ENCODE data around the gene MLLT6. TPM values are rescaled to one million over a fixed set of nuclear protein-coding genes. Genes with fewer than 3 reads are reported as not detected.

The MLLT6 gene
- total and polyA plus RNA-seq, 2 of the 4 experiments (the other 2 are of a cell fraction) = 7.2 to 21.2 TPM

DNA sequence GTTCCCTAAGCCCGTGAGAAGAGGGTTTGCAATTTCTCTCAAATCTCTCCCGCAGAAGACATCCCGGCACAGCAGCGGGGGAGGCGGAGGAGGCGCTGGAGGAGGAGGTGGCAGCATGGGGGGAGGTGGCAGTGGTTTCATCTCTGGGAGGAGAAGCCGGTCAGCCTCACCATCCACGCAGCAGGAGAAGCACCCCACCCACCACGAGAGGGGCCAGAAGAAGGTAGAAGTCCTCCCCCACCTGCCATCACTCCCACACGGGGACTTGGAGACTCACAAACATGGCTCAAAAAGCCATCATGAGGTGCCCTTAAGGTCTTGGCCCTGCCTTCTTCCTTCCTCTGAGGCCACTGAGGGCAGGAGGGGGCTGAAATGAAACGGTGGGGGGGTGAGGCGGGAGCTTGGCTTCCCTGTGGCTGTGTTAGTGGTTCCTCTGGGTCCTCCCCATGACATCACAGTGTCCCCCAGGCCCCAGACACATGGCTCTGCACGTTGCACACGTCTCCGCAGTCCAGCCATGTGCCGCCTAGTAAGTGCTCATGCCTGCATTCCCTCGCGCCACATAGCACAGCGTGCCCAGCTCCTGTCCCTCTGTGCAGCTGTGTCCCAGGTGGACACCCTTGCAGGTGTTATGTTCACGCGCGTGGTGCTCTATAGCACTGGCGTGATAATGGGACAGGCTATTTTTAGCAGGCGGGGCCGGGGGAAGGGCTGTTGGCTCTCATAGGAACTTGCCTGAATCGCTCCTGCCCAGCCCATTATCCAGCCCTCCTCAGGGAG, 6.9 kb downstream of the MLLT6 start:
- peaks cover 17% of the 10 kb centered on the region; the same call in 1 of the 2 replicates for H4K20me1 ChIP-seq (ENCODE audit: insufficient read depth, low read length)
- H3K4me2 ChIP-seq (ENCODE audit: low read depth, low read length) = no peak overlapping the region
- H3K23ac ChIP-seq (ENCODE audit: low read depth, low read length) = no peak overlapping the region
- dilution Hi-C loops (cut with HindIII; ENCODE audit: low sequenced_read_pairs, unreplicated experiment) = no loop called here
- no peak overlapping the region for H3K4me3 ChIP-seq (ENCODE audit: insufficient read depth, low read depth, low read length)
- no peak overlapping the region for H4K91ac ChIP-seq (ENCODE audit: insufficient read depth, low read depth, low read length)
- H2BK120ac ChIP-seq (ENCODE audit: low read depth, low read length) = no peak overlapping the region
- peaks cover 12 to 32% of the 10 kb centered on the region in 2 experiments; a peak in 3 of 4 replicates for H3K79me1 ChIP-seq (ENCODE audit: low read depth in 1 of 2, low read length in 2 of 2)
- no peak overlapping the region for H4K5ac ChIP-seq (ENCODE audit: low read depth, low read length)
- no peak overlapping the region for H3K27ac ChIP-seq (ENCODE audit: insufficient read depth, low read length)
- no peak overlapping the region for H3K14ac ChIP-seq (replicated peaks; ENCODE audit: low read depth, low read length)
- H3K4me1 ChIP-seq (ENCODE audit: control insufficient read depth, insufficient read depth, low read length) = no peaks in the 10 kb centered on the region
- H2BK15ac ChIP-seq (ENCODE audit: low read depth, low read length) = no peak overlapping the region
- no peak overlapping the region for H2AK5ac ChIP-seq (ENCODE audit: low read depth, low read length)
- ChIA-PET POLR2A (ENCODE audit: unreplicated experiment) (no interaction called here), CTCF (no interaction called here)
- no peak overlapping the region for H3K18ac ChIP-seq (ENCODE audit: low read depth, low read length)
- H3K4ac ChIP-seq (ENCODE audit: low read depth, low read length) = no peak overlapping the region
- H2AK9ac ChIP-seq (replicated peaks; ENCODE audit: low read depth, low read length, poor library complexity) = no peak overlapping the region
- no peak overlapping the region for H2BK20ac ChIP-seq (ENCODE audit: low read depth, low read length)
- H2AFZ ChIP-seq (replicated peaks; ENCODE audit: low read length, poor library complexity) = no peak overlapping the region
- in situ Hi-C loops (cut with MboI; ENCODE audit: low sequenced_read_pairs) = no loop called here
- H3K9me3 ChIP-seq (ENCODE audit: control insufficient read depth, insufficient read depth, low read length) = no peaks in the 10 kb centered on the region
- no peaks in the 10 kb centered on the region for H3K27me3 ChIP-seq (ENCODE audit: control insufficient read depth, insufficient read depth, low read length)
- peaks cover 66% of the 10 kb centered on the region for H3K36me3 ChIP-seq (ENCODE audit: control insufficient read depth, insufficient read depth, low read length)
- H3K9me1 ChIP-seq (ENCODE audit: insufficient read depth, low read length) = no peaks in the 10 kb centered on the region; the same call in 1 of the 2 replicates
- ATAC-seq (ENCODE audit: low read depth) (no peak), DNase-seq (no peak)
- intact Hi-C loops (cut with micrococcal nuclease) = no loop called here
- no peak overlapping the region for H4K8ac ChIP-seq (ENCODE audit: low read depth in 2 of 2, low read length in 2 of 2)
- 87% methylated on average over 12 of the region's 26 CpGs; no CpG with 5 or more reads in 1 of the 2 experiments for WGBS, 2 experiments (ENCODE audit: extremely low coverage in 2 of 2, insufficient read length in 1 of 2)
- TF ChIP-seq FOS (IDR thresholded peaks at IDR 0.05; ENCODE audit: low read depth, low read length) (no peak), RFX5 (IDR thresholded peaks at IDR 0.05; ENCODE audit: low read depth, low read length) (no peak), SMC3 (IDR thresholded peaks at IDR 0.05; ENCODE audit: low read depth, low read length) (no peak), CTCF (conservative IDR thresholded peaks at IDR 0.05; ENCODE audit: low read depth, low read length) (no peak), BHLHE40 (IDR thresholded peaks at IDR 0.05; ENCODE audit: low read depth, low read length) (no peak), RCOR1 (IDR thresholded peaks at IDR 0.05; ENCODE audit: insufficient replicate concordance, low read length) (no peak), NFE2L2 (IDR thresholded peaks at IDR 0.05; ENCODE audit: low read depth, low read length) (no peak), CHD1 (IDR thresholded peaks at IDR 0.05; ENCODE audit: low read depth, low read length) (no peak), MXI1 (IDR thresholded peaks at IDR 0.05; ENCODE audit: borderline replicate concordance, low read depth, low read length) (no peak)
- H3K9ac ChIP-seq (ENCODE audit: low read depth, low read length) = no peak overlapping the region
- BruUV-seq (replicated peaks) = no TSS peak
- H3K56ac ChIP-seq (ENCODE audit: extremely low read depth, insufficient read depth, low read length) = no peak overlapping the region
- H2BK5ac ChIP-seq (ENCODE audit: low read depth, low read length, poor library complexity, severe bottlenecking) = no peak overlapping the region
